ENCODE results near the gene EEF2. TPM values are rescaled to one million over a fixed set of nuclear protein-coding genes. Genes with fewer than 3 reads are reported as not detected.

The EEF2 gene
- total RNA-seq, 1 donor from 2014 or later: 1,288 TPM

DNA sequence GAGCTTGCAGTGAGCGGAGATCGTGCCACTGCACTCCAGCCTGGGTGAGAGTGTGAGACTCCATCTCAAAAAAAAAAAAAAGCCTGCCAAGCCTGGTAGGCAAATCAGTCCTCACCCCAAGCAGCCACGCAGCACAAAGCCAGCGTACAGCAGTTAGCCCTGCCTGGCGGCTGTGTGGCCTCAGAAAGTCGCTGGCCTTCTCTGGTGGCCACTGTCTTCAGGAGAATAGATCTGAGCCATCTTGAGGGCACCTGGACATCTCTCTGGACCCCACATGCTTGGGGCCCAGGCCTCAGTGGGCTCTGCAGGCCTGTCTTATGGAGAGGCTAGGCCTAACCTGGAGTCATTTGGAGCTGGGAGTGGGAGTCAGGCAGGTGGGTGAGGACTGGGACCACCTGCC, 45.3 kb upstream of the EEF2 start:
- Histone ChIP-seq H3K27ac (no peak overlapping the region), H3K9me3 (ENCODE audit: low read depth) (no peaks in the 10 kb centered on the region), H3K79me2 (ENCODE audit: low read depth) (no peaks in the 10 kb centered on the region), H3K4me2 (no peak overlapping the region), H4K20me1 (ENCODE audit: low read depth) (no peaks in the 10 kb centered on the region), H3K27me3 (no peaks in the 10 kb centered on the region), H2AFZ (replicated peaks) (no peak overlapping the region), H3F3A (ENCODE audit: low read depth) (no peaks in the 10 kb centered on the region), H3K9ac (no peak overlapping the region), H3K36me3 (no peaks in the 10 kb centered on the region), H3K4me3 (no peak overlapping the region), H3K4me1 (no peaks in the 10 kb centered on the region)
- TF ChIP-seq, protein P1, sequence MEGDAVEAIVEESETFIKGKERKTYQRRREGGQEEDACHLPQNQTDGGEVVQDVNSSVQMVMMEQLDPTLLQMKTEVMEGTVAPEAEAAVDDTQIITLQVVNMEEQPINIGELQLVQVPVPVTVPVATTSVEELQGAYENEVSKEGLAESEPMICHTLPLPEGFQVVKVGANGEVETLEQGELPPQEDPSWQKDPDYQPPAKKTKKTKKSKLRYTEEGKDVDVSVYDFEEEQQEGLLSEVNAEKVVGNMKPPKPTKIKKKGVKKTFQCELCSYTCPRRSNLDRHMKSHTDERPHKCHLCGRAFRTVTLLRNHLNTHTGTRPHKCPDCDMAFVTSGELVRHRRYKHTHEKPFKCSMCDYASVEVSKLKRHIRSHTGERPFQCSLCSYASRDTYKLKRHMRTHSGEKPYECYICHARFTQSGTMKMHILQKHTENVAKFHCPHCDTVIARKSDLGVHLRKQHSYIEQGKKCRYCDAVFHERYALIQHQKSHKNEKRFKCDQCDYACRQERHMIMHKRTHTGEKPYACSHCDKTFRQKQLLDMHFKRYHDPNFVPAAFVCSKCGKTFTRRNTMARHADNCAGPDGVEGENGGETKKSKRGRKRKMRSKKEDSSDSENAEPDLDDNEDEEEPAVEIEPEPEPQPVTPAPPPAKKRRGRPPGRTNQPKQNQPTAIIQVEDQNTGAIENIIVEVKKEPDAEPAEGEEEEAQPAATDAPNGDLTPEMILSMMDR (IDR thresholded peaks at IDR 0.05): no peak
- TF ChIP-seq EZH2phosphoT487 (IDR thresholded peaks at IDR 0.05) (no peak), EZH2 (IDR thresholded peaks at IDR 0.05) (no peak)
- Mint-ChIP-seq H3K27me3 (ENCODE audit: insufficient read depth, low read depth) (no peaks in the 10 kb centered on the region), H3K4me1 (no peaks in the 10 kb centered on the region), H3K9me3 (no peaks in the 10 kb centered on the region), H3K36me3 (peaks cover 7% of the 10 kb centered on the region), H3K27ac (no peak overlapping the region), H3K4me3 (no peak overlapping the region)
- no peak for DNase-seq (ENCODE audit: low spot score)

DNA sequence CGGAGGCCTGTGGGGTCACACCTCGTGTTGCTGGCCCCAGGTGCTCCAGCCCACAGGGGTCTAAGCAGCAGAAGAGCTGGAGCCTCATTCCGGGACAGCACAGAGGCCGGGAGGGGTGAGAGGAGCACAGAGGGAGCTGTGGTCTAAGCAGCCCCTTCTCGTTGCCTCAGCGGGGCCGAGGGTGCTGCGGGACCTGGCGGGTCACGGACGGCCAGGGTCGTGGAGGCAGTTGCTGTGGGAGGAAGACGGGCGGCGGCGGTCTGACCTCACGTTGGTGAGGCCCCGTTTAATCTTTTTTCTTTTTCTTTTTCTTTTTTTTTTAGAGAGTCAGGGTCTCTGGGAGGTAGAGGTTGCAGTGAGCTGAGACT, 44.0 kb upstream of the EEF2 start:
- Mint-ChIP-seq H3K4me1 (no peaks in the 10 kb centered on the region), H3K4me3 (no peak overlapping the region), H3K36me3 (peaks cover 9% of the 10 kb centered on the region), H3K27ac (no peak overlapping the region), H3K9me3 (no peaks in the 10 kb centered on the region), H3K27me3 (ENCODE audit: insufficient read depth, low read depth) (no peaks in the 10 kb centered on the region)
- H3K4me1 ChIP-seq: no peaks in the 10 kb centered on the region
- H2AFZ ChIP-seq (replicated peaks): no peak overlapping the region
- H3K27ac ChIP-seq: no peak overlapping the region
- H3K36me3 ChIP-seq: no peaks in the 10 kb centered on the region
- H3K79me2 ChIP-seq (ENCODE audit: low read depth): no peaks in the 10 kb centered on the region
- no peak overlapping the region for H3K4me2 ChIP-seq
- H3K27me3 ChIP-seq: no peaks in the 10 kb centered on the region
- H3F3A ChIP-seq (ENCODE audit: low read depth): no peaks in the 10 kb centered on the region
- no peak overlapping the region for H3K9ac ChIP-seq
- TF ChIP-seq EZH2 (IDR thresholded peaks at IDR 0.05) (no peak), EZH2phosphoT487 (IDR thresholded peaks at IDR 0.05) (no peak)
- TF ChIP-seq, protein P1 (IDR thresholded peaks at IDR 0.05): no peak
- no peak overlapping the region for H3K4me3 ChIP-seq
- no peak for DNase-seq (ENCODE audit: low spot score)
- no peaks in the 10 kb centered on the region for H3K9me3 ChIP-seq (ENCODE audit: low read depth)
- no peaks in the 10 kb centered on the region for H4K20me1 ChIP-seq (ENCODE audit: low read depth)

DNA sequence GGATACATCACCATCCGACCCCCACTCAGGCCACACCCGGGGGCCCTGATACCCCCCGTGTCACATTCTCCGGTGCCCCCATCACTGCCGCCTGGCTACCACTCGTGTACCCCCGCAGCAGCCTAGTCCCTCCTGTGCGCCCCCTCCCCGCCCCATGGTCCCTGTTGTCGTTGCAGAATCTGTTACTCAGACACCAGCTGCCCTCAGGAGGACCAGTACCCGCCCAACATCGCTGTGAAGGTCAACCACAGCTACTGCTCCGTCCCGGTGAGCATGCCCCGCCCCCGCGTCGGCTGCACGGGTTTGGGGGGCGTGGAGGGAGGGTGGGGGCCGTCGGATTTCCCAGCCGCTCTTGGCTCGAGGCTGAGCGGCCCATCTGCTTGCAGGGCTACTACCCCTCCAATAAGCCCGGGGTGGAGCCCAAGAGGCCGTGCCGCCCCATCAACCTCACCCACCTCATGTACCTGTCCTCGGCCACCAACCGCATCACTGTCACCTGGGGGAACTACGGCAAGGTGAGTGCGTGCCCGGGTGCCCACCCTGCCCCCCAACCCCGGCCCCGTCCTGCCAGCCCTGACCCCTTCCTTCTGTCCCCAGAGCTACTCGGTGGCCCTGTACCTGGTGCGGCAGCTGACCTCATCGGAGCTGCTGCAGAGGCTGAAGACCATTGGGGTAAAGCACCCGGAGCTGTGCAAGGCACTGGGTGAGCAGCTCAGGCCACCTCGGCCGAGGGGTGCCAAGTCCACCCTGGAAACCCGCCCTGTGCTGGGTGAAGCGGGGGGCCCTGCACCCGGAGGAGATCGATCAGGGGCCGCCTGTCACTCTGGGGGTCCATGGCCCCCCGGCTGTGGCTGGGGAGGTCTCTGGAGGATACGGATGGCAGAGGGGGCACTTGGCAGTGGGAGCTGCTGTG, 43.3 kb upstream of the EEF2 start:
- no peaks in the 10 kb centered on the region for H3K4me1 ChIP-seq
- H3F3A ChIP-seq (ENCODE audit: low read depth): no peaks in the 10 kb centered on the region
- peaks cover 9% of the 10 kb centered on the region for H3K36me3 Mint-ChIP-seq
- no peaks in the 10 kb centered on the region for H3K36me3 ChIP-seq
- no peak overlapping the region for H3K4me3 Mint-ChIP-seq
- no peaks in the 10 kb centered on the region for H3K27me3 ChIP-seq
- H3K9ac ChIP-seq: no peak overlapping the region
- H2AFZ ChIP-seq (replicated peaks): no peak overlapping the region
- TF ChIP-seq EZH2 (IDR thresholded peaks at IDR 0.05) (no peak), EZH2phosphoT487 (IDR thresholded peaks at IDR 0.05) (no peak)
- TF ChIP-seq, protein P1 (IDR thresholded peaks at IDR 0.05): no peak
- no peak overlapping the region for H3K27ac Mint-ChIP-seq
- DNase-seq (ENCODE audit: low spot score): no peak
- no peaks in the 10 kb centered on the region for H3K9me3 Mint-ChIP-seq
- H3K79me2 ChIP-seq (ENCODE audit: low read depth): no peaks in the 10 kb centered on the region
- no peak overlapping the region for H3K4me2 ChIP-seq
- H3K27me3 Mint-ChIP-seq (ENCODE audit: insufficient read depth, low read depth): no peaks in the 10 kb centered on the region
- H3K9me3 ChIP-seq (ENCODE audit: low read depth): no peaks in the 10 kb centered on the region
- no peaks in the 10 kb centered on the region for H3K4me1 Mint-ChIP-seq
- H3K27ac ChIP-seq: no peak overlapping the region
- H3K4me3 ChIP-seq: no peak overlapping the region
- no peaks in the 10 kb centered on the region for H4K20me1 ChIP-seq (ENCODE audit: low read depth)

Data from neural progenitor cell (in vitro differentiated cells).